ENCODE results near the gene ZNF302. TPM values are rescaled to one million over a fixed set of nuclear protein-coding genes. Genes with fewer than 3 reads are reported as not detected.
A peak's percentile ranks its signal among the peaks of the same experiment; 100 is the strongest.

Gene ZNF302
- total and polyA plus RNA-seq, 2 donors from 2014 or later, result 25.5 to 36.4 TPM

DNA sequence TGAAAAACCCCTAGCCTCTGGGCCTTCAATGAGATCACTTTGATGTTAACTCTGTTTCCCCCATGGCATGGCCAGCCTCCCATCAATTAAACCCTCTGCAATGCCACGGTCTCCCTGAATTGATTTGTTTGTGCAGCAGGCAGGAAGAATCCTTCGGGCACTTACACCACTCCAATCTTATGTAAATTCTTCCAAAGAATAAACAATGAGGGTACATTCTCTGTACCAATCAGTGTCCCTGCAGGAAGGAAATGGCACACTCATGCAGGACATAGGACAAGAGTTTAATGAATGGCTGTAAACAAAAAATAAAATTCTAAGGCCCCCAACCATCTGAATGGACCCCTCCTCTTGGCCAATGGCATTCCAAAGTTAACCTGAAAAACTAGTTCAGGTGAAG, 22.7 kb upstream of the ZNF302 start:
- TF ChIP-seq, protein P1, sequence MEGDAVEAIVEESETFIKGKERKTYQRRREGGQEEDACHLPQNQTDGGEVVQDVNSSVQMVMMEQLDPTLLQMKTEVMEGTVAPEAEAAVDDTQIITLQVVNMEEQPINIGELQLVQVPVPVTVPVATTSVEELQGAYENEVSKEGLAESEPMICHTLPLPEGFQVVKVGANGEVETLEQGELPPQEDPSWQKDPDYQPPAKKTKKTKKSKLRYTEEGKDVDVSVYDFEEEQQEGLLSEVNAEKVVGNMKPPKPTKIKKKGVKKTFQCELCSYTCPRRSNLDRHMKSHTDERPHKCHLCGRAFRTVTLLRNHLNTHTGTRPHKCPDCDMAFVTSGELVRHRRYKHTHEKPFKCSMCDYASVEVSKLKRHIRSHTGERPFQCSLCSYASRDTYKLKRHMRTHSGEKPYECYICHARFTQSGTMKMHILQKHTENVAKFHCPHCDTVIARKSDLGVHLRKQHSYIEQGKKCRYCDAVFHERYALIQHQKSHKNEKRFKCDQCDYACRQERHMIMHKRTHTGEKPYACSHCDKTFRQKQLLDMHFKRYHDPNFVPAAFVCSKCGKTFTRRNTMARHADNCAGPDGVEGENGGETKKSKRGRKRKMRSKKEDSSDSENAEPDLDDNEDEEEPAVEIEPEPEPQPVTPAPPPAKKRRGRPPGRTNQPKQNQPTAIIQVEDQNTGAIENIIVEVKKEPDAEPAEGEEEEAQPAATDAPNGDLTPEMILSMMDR (IDR thresholded peaks at IDR 0.05; ENCODE audit: borderline replicate concordance, extremely low read depth, insufficient read depth), result no peak
- H3K4me1 ChIP-seq (ENCODE audit: control insufficient read depth in 2 of 3, insufficient read depth in 2 of 3, low read depth in 1 of 3, low read length in 3 of 3), result no peaks in the 10 kb centered on the region
- no peaks in the 10 kb centered on the region for H3K36me3 ChIP-seq (ENCODE audit: control insufficient read depth in 2 of 3, insufficient read depth in 3 of 3, low read length in 3 of 3)
- no peak overlapping the region for H3K4me3 ChIP-seq (ENCODE audit: low read length in 3 of 3)
- no peak overlapping the region for H3K9ac ChIP-seq (ENCODE audit: low read length in 3 of 3)
- H3K27ac ChIP-seq (ENCODE audit: low read depth in 2 of 2, low read length in 2 of 2), result no peak overlapping the region
- DNase-seq (no peak), FAIRE-seq (no peak)
- intact Hi-C loops (cut with DNase I), result no loop called here
- H3K27me3 ChIP-seq (ENCODE audit: control insufficient read depth, insufficient read depth, low read length), result no peaks in the 10 kb centered on the region
- peaks cover 0 to 3% (median 0%) of the 10 kb centered on the region in 3 donors for H3K9me3 ChIP-seq (ENCODE audit: control insufficient read depth in 2 of 3, insufficient read depth in 1 of 3, low read length in 3 of 3)

DNA sequence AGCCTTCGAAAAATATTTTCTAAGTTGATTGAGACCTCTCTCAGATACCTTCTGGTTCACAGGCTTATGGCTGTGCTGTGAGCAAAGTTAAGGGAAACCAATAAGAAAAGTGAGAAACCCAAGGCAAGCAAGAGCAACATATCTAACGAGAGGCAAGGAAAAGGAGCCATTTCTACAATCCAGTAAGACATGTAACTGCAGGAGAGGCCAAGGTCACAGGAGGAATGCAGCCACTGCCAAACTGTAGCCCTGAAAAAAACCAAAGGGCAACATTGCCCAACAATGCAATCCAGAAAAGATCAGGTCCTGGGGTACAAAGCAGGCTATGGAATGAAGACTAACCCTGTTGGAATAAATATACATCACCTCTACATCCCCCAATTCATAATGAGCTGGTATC, 21.8 kb upstream of the ZNF302 start:
- Histone ChIP-seq H3K36me3 (ENCODE audit: control insufficient read depth in 2 of 3, insufficient read depth in 3 of 3, low read length in 3 of 3) (no peaks in the 10 kb centered on the region), H3K4me1 (ENCODE audit: control insufficient read depth in 2 of 3, insufficient read depth in 2 of 3, low read depth in 1 of 3, low read length in 3 of 3) (no peaks in the 10 kb centered on the region), H3K27ac (ENCODE audit: low read depth in 2 of 2, low read length in 2 of 2) (no peak overlapping the region), H3K9ac (ENCODE audit: low read length in 3 of 3) (no peak overlapping the region), H3K27me3 (ENCODE audit: control insufficient read depth, insufficient read depth, low read length) (no peaks in the 10 kb centered on the region), H3K9me3 (ENCODE audit: control insufficient read depth in 2 of 3, insufficient read depth in 1 of 3, low read length in 3 of 3) (peaks cover 0 to 3% (median 0%) of the 10 kb centered on the region in 3 donors), H3K4me3 (ENCODE audit: low read length in 3 of 3) (no peak overlapping the region)
- DNase-seq (no peak), FAIRE-seq (no peak)
- TF ChIP-seq, protein P1 (IDR thresholded peaks at IDR 0.05; ENCODE audit: borderline replicate concordance, extremely low read depth, insufficient read depth), result no peak
- intact Hi-C loops (cut with DNase I), result no loop called here

DNA sequence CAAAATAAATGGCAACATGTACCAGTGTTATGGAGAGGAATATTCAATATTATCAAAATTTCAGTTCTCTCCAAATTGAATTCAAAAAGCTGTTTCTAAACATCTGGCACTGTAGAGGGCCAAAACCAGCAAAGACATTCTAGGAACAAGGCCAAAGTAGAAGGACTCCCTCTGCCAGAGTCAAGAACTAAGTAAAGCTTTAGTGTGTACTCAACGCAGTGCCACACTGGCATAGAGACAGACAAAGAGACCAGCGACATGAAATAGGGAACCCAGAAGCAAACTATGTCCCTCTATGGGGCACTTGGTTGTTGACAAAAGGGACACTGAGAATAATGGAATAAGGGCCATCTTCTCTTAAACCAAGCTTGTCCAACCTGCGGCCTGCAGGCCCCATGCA, 16.1 kb upstream of the ZNF302 start:
- Histone ChIP-seq H3K9ac (ENCODE audit: low read length in 3 of 3) (no peak overlapping the region), H3K27me3 (ENCODE audit: control insufficient read depth, insufficient read depth, low read length) (no peaks in the 10 kb centered on the region), H3K4me3 (ENCODE audit: low read length in 3 of 3) (no peak overlapping the region), H3K27ac (ENCODE audit: low read depth in 2 of 2, low read length in 2 of 2) (no peak overlapping the region), H3K9me3 (ENCODE audit: control insufficient read depth in 2 of 3, insufficient read depth in 1 of 3, low read length in 3 of 3) (no peaks in the 10 kb centered on the region), H3K4me1 (ENCODE audit: control insufficient read depth in 2 of 3, insufficient read depth in 2 of 3, low read depth in 1 of 3, low read length in 3 of 3) (no peaks in the 10 kb centered on the region), H3K36me3 (ENCODE audit: control insufficient read depth in 2 of 3, insufficient read depth in 3 of 3, low read length in 3 of 3) (no peaks in the 10 kb centered on the region)
- FAIRE-seq (no peak), DNase-seq (no peak)
- intact Hi-C loops (cut with DNase I), result no loop called here
- TF ChIP-seq, protein P1 (IDR thresholded peaks at IDR 0.05; ENCODE audit: borderline replicate concordance, extremely low read depth, insufficient read depth), result no peak

DNA sequence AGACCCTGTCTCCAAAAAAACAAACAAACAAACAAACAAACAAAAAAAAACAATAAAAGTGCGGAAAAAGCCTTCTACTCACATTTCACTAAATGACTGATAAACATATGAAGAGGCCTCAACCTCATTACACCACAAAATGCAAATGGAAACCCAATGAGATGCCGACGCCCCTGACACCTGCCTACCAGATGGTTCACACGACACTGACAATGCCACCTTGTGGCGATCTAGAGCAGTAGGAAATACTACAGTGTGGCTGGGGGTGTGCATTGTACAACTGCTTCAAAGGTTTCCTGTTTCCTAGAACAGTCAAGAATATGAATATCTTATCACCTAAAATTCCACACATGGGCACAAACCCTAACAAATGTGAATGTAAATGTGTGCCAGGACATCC, 14.6 kb upstream of the ZNF302 start:
- no peaks in the 10 kb centered on the region for H3K9me3 ChIP-seq (ENCODE audit: control insufficient read depth in 2 of 3, insufficient read depth in 1 of 3, low read length in 3 of 3)
- no peak overlapping the region for H3K27ac ChIP-seq (ENCODE audit: low read depth in 2 of 2, low read length in 2 of 2)
- intact Hi-C loops (cut with DNase I), result no loop called here
- TF ChIP-seq, protein P1 (IDR thresholded peaks at IDR 0.05; ENCODE audit: borderline replicate concordance, extremely low read depth, insufficient read depth), result peak; percentile 26
- H3K9ac ChIP-seq (ENCODE audit: low read length in 3 of 3), result no peak overlapping the region
- no peaks in the 10 kb centered on the region for H3K27me3 ChIP-seq (ENCODE audit: control insufficient read depth, insufficient read depth, low read length)
- H3K36me3 ChIP-seq (ENCODE audit: control insufficient read depth in 2 of 3, insufficient read depth in 3 of 3, low read length in 3 of 3), result no peaks in the 10 kb centered on the region
- peaks cover 0 to 2% (median 0%) of the 10 kb centered on the region in 3 donors for H3K4me1 ChIP-seq (ENCODE audit: control insufficient read depth in 2 of 3, insufficient read depth in 2 of 3, low read depth in 1 of 3, low read length in 3 of 3)
- FAIRE-seq (no peak), DNase-seq (peak in 2 of 5 donors; percentile 17 to 42)
- H3K4me3 ChIP-seq (ENCODE audit: low read length in 3 of 3), result no peak overlapping the region

All from kidney (tissue), 14 donors.